PFSK-1 (cell line): ENCODE measurements around the gene TRRAP.

Source experiments
- FOXP2 ChIP-seq: optimal IDR thresholded peaks from 2 replicates; pipeline ENCODE3; 2011; ENCODE audit warnings: borderline replicate concordance, control low read depth, inconsistent platforms; ENCODE audit not compliant: insufficient read depth; ENCODE audit errors: extremely low read length, extremely low read depth
- TAF1 ChIP-seq: IDR thresholded peaks from 2 replicates; pipeline ENCODE4 v1.6.1; 2012; ENCODE audit warnings: low read length, control low read depth, borderline replicate concordance; ENCODE audit not compliant: insufficient read depth

- TF ChIP-seq FOXP2 (no peak), TAF1 (no peak)
These were observed 25.5 kb upstream of the TRRAP start for GRCh38 chr7:98852826-98853225.
